HUES6 (cell line): ENCODE results near the gene SH3PXD2B.

Source experiments
- H3K27ac ChIP-seq: 2 replicates; pipeline ENCODE4 v1.7.0; 2013; ENCODE audit warnings: low read depth, mild to moderate bottlenecking, low read length, inconsistent platforms
- H3K27me3 ChIP-seq: 2 replicates; pipeline ENCODE4 v1.6.1; 2013; ENCODE audit warnings: low read length; ENCODE audit not compliant: control insufficient read depth, insufficient read depth
- H3K36me3 ChIP-seq: 2 replicates; pipeline ENCODE4 v1.6.1; 2013; ENCODE audit warnings: low read length; ENCODE audit not compliant: control insufficient read depth, insufficient read depth
- H3K4me1 ChIP-seq: 2 replicates; pipeline ENCODE4 v1.6.1; 2013; ENCODE audit warnings: low read length; ENCODE audit not compliant: control insufficient read depth, insufficient read depth
- H3K4me3 ChIP-seq: 2 replicates; pipeline ENCODE4 v1.5.1; 2013; ENCODE audit warnings: low read depth, low read length
- H3K9ac ChIP-seq: one replicate; pipeline ENCODE4 v1.6.1; 2013; ENCODE audit warnings: mild to moderate bottlenecking, low read length
- H3K9me3 ChIP-seq: 2 replicates; pipeline ENCODE4 v1.6.1; 2013; ENCODE audit warnings: low read depth, low read length; ENCODE audit not compliant: control insufficient read depth, insufficient read depth

The SH3PXD2B gene

GRCh38 chr5:172443441-172444109, 10.8 kb downstream of the SH3PXD2B start:
- Histone ChIP-seq H3K9ac (no peak overlapping the region), H3K9me3 (no peaks in the 10 kb centered on the region), H3K27ac (no peak overlapping the region), H3K27me3 (no peaks in the 10 kb centered on the region), H3K4me1 (peaks cover 11% of the 10 kb centered on the region; the same call in 1 of the 2 replicates), H3K4me3 (no peak overlapping the region), H3K36me3 (no peaks in the 10 kb centered on the region)

- Histone ChIP-seq H3K4me1 (peaks cover 11% of the 10 kb centered on the region; the same call in 1 of the 2 replicates), H3K27ac (no peak overlapping the region), H3K4me3 (no peak overlapping the region), H3K9me3 (no peaks in the 10 kb centered on the region), H3K27me3 (no peaks in the 10 kb centered on the region), H3K9ac (no peak overlapping the region), H3K36me3 (0 out of 2 replicates have a peak, but pooled peaks cover 2% of the 10 kb centered on the region)
Measured at GRCh38 chr5:172442592-172442991, 11.7 kb downstream of the SH3PXD2B start.

- no peaks in the 10 kb centered on the region for H3K27me3 ChIP-seq
- H3K4me1 ChIP-seq = peaks cover 2% of the 10 kb centered on the region; the same call in 1 of the 2 replicates
Measured at GRCh38 chr5:172441262-172441751, 13.0 kb downstream of the SH3PXD2B start.

GRCh38 chr5:172440486-172440885, 13.8 kb downstream of the SH3PXD2B start:
- Histone ChIP-seq H3K27me3 (no peaks in the 10 kb centered on the region), H3K4me3 (no peak overlapping the region), H3K9me3 (no peaks in the 10 kb centered on the region), H3K4me1 (no peaks in the 10 kb centered on the region; the same call in 1 of the 2 replicates), H3K27ac (no peak overlapping the region), H3K36me3 (0 out of 2 replicates have a peak, but pooled peaks cover 2% of the 10 kb centered on the region), H3K9ac (no peak overlapping the region)

More at GRCh38 chr5:172441262-172441751, 13.0 kb downstream of the SH3PXD2B start:
- Histone ChIP-seq H3K27ac (no peak overlapping the region), H3K36me3 (0 out of 2 replicates have a peak, but pooled peaks cover 2% of the 10 kb centered on the region), H3K4me3 (no peak overlapping the region), H3K9me3 (no peaks in the 10 kb centered on the region), H3K9ac (no peak overlapping the region)

- no peaks in the 10 kb centered on the region for H3K9me3 ChIP-seq
- no peaks in the 10 kb centered on the region for H3K27me3 ChIP-seq
- no peak overlapping the region for H3K4me3 ChIP-seq
- H3K27ac ChIP-seq = no peak overlapping the region
- 0 out of 2 replicates have a peak, but pooled peaks cover 2% of the 10 kb centered on the region for H3K36me3 ChIP-seq
- H3K9ac ChIP-seq = no peak overlapping the region
- H3K4me1 ChIP-seq = no peaks in the 10 kb centered on the region; the same call in 1 of the 2 replicates
Measured at GRCh38 chr5:172439785-172440477, 14.4 kb downstream of the SH3PXD2B start.

- H3K36me3 ChIP-seq = 0 out of 2 replicates have a peak, but pooled peaks cover 2% of the 10 kb centered on the region
- H3K9ac ChIP-seq = no peak overlapping the region
- no peak overlapping the region for H3K27ac ChIP-seq
Measured at GRCh38 chr5:172438319-172438668, 16.0 kb downstream of the SH3PXD2B start.

GRCh38 chr5:172437445-172438318, 16.6 kb downstream of the SH3PXD2B start:
- no peaks in the 10 kb centered on the region for H3K9me3 ChIP-seq
- no peak overlapping the region for H3K4me3 ChIP-seq
- no peaks in the 10 kb centered on the region for H3K27me3 ChIP-seq
- no peaks in the 10 kb centered on the region; the same call in 1 of the 2 replicates for H3K4me1 ChIP-seq
- no peak overlapping the region for H3K9ac ChIP-seq
- no peak overlapping the region for H3K27ac ChIP-seq
- H3K36me3 ChIP-seq = 0 out of 2 replicates have a peak, but pooled peaks cover 2% of the 10 kb centered on the region

More at GRCh38 chr5:172438319-172438668, 16.0 kb downstream of the SH3PXD2B start:
- Histone ChIP-seq H3K27me3 (no peaks in the 10 kb centered on the region), H3K4me3 (no peak overlapping the region), H3K9me3 (no peaks in the 10 kb centered on the region), H3K4me1 (no peaks in the 10 kb centered on the region; the same call in 1 of the 2 replicates)

- Histone ChIP-seq H3K27ac (no peak overlapping the region), H3K4me1 (no peaks in the 10 kb centered on the region; the same call in 1 of the 2 replicates), H3K4me3 (no peak overlapping the region), H3K27me3 (no peaks in the 10 kb centered on the region), H3K9me3 (no peaks in the 10 kb centered on the region), H3K9ac (no peak overlapping the region), H3K36me3 (peaks cover 8% of the 10 kb centered on the region; the same call in 1 of the 2 replicates)
Measured at GRCh38 chr5:172436879-172437369, 17.4 kb downstream of the SH3PXD2B start.

GRCh38 chr5:172436078-172436878, 18.0 kb downstream of the SH3PXD2B start:
- H3K27ac ChIP-seq = no peak overlapping the region
- peaks cover 8% of the 10 kb centered on the region; the same call in 1 of the 2 replicates for H3K36me3 ChIP-seq
- H3K9me3 ChIP-seq = no peaks in the 10 kb centered on the region
- H3K27me3 ChIP-seq = no peaks in the 10 kb centered on the region
- H3K4me3 ChIP-seq = no peak overlapping the region
- H3K9ac ChIP-seq = no peak overlapping the region
- H3K4me1 ChIP-seq = no peaks in the 10 kb centered on the region; the same call in 1 of the 2 replicates
